NB4 (cell line): ENCODE measurements around the gene MGRN1.

Source experiments
- DNase-seq: peaks from one replicate; pipeline ENCODE4 v3.0.0; 2010; ENCODE audit warnings: low read depth
- H3K4me3 ChIP-seq: one replicate; pipeline ENCODE4 v1.5.1; 2011; ENCODE audit warnings: mild to moderate bottlenecking, low read depth, low read length, moderate library complexity
- CTCF ChIP-seq: IDR thresholded peaks from one replicate; pipeline ENCODE4 v1.5.1; 2012; ENCODE audit warnings: low read depth, low read length
- MAX ChIP-seq: IDR thresholded peaks from 2 replicates; pipeline ENCODE4 v1.6.1; 2011; ENCODE audit warnings: low read depth, low read length
- MYC ChIP-seq: IDR thresholded peaks from 2 replicates; pipeline ENCODE4 v1.6.1; 2011; ENCODE audit warnings: low read depth, low read length
- POLR2A ChIP-seq: IDR thresholded peaks from 2 replicates; pipeline ENCODE4 v1.6.1; 2011; ENCODE audit warnings: mild to moderate bottlenecking; ENCODE audit not compliant: insufficient read length; ENCODE audit errors: extremely low read depth

MGRN1 gene

GRCh38 chr16:4677994-4678393 is 53.4 kb downstream of the MGRN1 start:
- no peak for DNase-seq
- TF ChIP-seq MYC (no peak), POLR2A (no peak), CTCF (no peak), MAX (no peak)

GRCh38 chr16:4678596-4678995 is 54.0 kb downstream of the MGRN1 start:
- TF ChIP-seq MYC, result no peak
- TF ChIP-seq CTCF, result no peak
- no peak for TF ChIP-seq POLR2A
- TF ChIP-seq MAX, result no peak
- DNase-seq, result no peak
- H3K4me3 ChIP-seq, result no peak overlapping the region

More at GRCh38 chr16:4677994-4678393, 53.4 kb downstream of the MGRN1 start:
- no peak overlapping the region for H3K4me3 ChIP-seq

GRCh38 chr16:4679156-4679849 is 54.7 kb downstream of the MGRN1 start:
- H3K4me3 ChIP-seq, result peak overlapping the region; percentile 60
- TF ChIP-seq MAX (no peak), CTCF (no peak), POLR2A (no peak), MYC (no peak)
- no peak for DNase-seq

- peak overlapping the region; percentile 73 for H3K4me3 ChIP-seq
- peak; percentile 95 for DNase-seq
- TF ChIP-seq CTCF (no peak), MAX (peak; percentile 82), MYC (peak; percentile 87), POLR2A (peak; percentile 44)
Measured at GRCh38 chr16:4679850-4680636, 55.4 kb downstream of the MGRN1 start.

- no peak for TF ChIP-seq POLR2A
- TF ChIP-seq MYC, result no peak
- no peak for TF ChIP-seq MAX
- no peak for TF ChIP-seq CTCF
- peak overlapping the region; percentile 73 for H3K4me3 ChIP-seq
- no peak for DNase-seq
Measured at GRCh38 chr16:4680673-4681470, 56.2 kb downstream of the MGRN1 start.
